ENCODE data around the gene MARCHF3. TPM values are rescaled to one million over a fixed set of nuclear protein-coding genes. Genes with fewer than 3 reads are reported as not detected.

The MARCHF3 gene
- total RNA-seq, 4 donors from 2014 or later = 3.0 to 14.5 (median 4.6) TPM

DNA sequence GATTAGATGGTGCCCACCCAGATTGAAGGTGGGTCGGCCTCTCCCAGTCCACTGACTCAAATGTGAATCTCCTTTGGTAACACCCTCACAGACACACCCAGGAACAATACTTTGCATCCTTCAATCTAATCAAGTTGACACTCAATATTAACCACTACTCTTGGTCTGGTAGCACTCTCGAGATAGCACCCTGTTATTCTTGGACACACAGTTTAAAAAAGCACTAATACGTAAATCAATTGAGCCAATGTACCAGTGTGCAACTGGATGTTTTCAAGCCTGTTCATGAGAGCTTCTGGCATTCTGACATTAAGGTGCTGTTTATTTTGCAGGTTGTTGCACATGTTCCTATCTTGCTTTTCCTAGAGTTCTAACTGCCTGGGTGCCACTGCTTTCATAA lies 35.3 kb downstream of the MARCHF3 start:
- Histone ChIP-seq H3K27me3 (no peaks in the 10 kb centered on the region), H3K9me3 (no peaks in the 10 kb centered on the region), H3K36me3 (no peaks in the 10 kb centered on the region), H3K27ac (no peak overlapping the region), H3K4me3 (replicated peaks in 1 of 3) (no peak overlapping the region), H3K4me1 (peaks cover 12 to 19% of the 10 kb centered on the region in 2 donors)
- DNase-seq = no peak
- TF ChIP-seq, protein P1, sequence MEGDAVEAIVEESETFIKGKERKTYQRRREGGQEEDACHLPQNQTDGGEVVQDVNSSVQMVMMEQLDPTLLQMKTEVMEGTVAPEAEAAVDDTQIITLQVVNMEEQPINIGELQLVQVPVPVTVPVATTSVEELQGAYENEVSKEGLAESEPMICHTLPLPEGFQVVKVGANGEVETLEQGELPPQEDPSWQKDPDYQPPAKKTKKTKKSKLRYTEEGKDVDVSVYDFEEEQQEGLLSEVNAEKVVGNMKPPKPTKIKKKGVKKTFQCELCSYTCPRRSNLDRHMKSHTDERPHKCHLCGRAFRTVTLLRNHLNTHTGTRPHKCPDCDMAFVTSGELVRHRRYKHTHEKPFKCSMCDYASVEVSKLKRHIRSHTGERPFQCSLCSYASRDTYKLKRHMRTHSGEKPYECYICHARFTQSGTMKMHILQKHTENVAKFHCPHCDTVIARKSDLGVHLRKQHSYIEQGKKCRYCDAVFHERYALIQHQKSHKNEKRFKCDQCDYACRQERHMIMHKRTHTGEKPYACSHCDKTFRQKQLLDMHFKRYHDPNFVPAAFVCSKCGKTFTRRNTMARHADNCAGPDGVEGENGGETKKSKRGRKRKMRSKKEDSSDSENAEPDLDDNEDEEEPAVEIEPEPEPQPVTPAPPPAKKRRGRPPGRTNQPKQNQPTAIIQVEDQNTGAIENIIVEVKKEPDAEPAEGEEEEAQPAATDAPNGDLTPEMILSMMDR (IDR thresholded peaks at IDR 0.05) = no peak
- TF ChIP-seq POLR2A (IDR thresholded peaks at IDR 0.05) = no peak
- intact Hi-C loops (cut with DNase I) = no loop called here
- WGBS, 2 donors = 44 to 74% methylated on average over 3 of the region's 3 CpGs

DNA sequence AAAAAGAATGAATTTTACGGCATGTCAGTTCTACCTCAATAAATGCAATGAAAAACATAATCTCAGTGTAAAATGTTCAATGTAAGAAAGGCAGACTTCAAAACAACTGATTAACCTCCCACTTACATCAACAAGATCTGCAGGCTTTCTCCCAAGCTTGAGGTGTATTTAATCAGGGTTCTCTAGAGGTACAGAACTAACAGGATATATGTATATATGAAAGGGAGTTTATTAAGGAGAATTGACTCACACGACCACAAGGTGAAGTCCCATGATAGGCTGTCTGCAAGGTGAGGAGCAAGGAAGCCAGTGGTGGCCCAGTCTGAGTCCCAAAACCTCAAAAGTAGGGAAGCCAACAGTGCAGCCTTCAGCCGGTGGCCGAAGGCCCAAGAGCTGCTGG lies 35.9 kb downstream of the MARCHF3 start:
- DNase-seq = no peak
- no peak for TF ChIP-seq POLR2A (IDR thresholded peaks at IDR 0.05)
- TF ChIP-seq, protein P1 (IDR thresholded peaks at IDR 0.05) = no peak
- H3K36me3 ChIP-seq = no peaks in the 10 kb centered on the region
- intact Hi-C loops (cut with DNase I) = no loop called here
- H3K4me3 ChIP-seq (replicated peaks in 1 of 3) = no peak overlapping the region
- 90 to 92% methylated on average over 4 of the region's 4 CpGs for WGBS, 2 donors
- H3K9me3 ChIP-seq = no peaks in the 10 kb centered on the region
- H3K27ac ChIP-seq = no peak overlapping the region
- H3K27me3 ChIP-seq = no peaks in the 10 kb centered on the region
- peaks cover 12 to 19% of the 10 kb centered on the region in 2 donors for H3K4me1 ChIP-seq

DNA sequence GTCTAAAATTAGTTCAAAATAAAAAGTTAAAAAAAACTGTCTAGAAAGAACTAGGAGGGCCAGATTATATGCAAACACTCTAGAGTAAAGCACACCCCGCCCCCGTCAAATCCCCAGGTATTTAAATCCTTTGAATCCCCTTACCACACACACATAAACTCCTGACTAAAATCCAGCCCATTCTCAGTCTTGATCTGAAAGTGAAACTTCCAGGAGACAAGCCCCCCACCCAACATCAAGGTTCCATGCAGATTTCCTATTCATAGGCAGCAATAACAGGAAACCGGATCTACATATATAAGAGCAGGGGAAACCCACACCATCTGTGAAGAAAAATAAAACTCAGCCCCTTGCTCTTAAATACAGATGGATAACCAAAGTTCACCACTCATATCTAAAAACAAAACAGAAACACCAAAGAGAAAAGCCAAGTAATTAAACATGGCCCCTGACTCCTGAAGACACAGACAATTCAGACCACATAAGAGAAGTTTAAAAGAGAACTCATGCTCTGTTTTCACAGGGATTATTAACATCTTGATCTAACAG lies 42.3 kb downstream of the MARCHF3 start:
- no peak for DNase-seq
- intact Hi-C loops (cut with DNase I) = no loop called here
- TF ChIP-seq, protein P1 (IDR thresholded peaks at IDR 0.05) = no peak
- no peak for TF ChIP-seq POLR2A (IDR thresholded peaks at IDR 0.05)
- no peaks in the 10 kb centered on the region for H3K36me3 ChIP-seq
- H3K27me3 ChIP-seq = no peaks in the 10 kb centered on the region
- H3K27ac ChIP-seq = no peak overlapping the region
- H3K4me1 ChIP-seq = no peaks in the 10 kb centered on the region
- H3K9me3 ChIP-seq = no peaks in the 10 kb centered on the region
- H3K4me3 ChIP-seq (replicated peaks in 1 of 3) = no peak overlapping the region
- 79 to 83% methylated on average over 3 of the region's 3 CpGs for WGBS, 2 donors

DNA sequence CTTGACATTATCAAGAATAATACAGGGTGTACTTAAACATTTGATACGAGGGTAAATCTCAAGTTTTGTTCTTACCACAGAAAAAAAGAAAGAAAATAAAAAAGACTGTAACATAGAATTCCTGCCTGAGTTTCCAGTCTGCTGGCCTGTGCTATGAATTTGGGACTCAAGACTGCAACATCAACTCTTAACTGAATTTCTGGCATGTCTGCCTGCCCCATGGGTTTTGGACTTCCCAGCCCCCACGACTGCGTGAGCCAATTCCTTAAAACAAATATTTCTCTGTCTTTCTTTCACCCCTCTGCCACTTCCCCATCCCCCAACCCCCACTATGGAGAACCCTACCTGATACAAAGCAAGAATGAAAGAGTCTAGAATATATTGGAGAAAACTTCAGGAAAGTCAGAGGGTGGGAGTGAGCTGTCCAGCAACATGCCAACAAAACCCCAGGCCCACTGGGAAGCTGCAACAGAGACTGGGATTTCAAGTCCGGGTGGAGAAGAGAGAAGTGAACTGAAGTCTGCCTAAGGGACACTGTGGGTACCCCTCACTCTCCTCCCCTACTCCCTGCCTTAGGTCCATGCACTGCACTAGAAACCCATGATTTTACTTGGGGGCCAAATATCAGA lies 43.0 kb downstream of the MARCHF3 start:
- no peaks in the 10 kb centered on the region for H3K27me3 ChIP-seq
- WGBS, 2 donors = 75 to 78% methylated on average over 4 of the region's 4 CpGs
- DNase-seq = no peak
- no peak overlapping the region for H3K4me3 ChIP-seq (replicated peaks in 1 of 3)
- TF ChIP-seq POLR2A (IDR thresholded peaks at IDR 0.05) = no peak
- TF ChIP-seq, protein P1 (IDR thresholded peaks at IDR 0.05) = no peak
- H3K27ac ChIP-seq = no peak overlapping the region
- intact Hi-C loops (cut with DNase I) = no loop called here
- no peaks in the 10 kb centered on the region for H3K4me1 ChIP-seq
- no peaks in the 10 kb centered on the region for H3K9me3 ChIP-seq
- H3K36me3 ChIP-seq = no peaks in the 10 kb centered on the region

DNA sequence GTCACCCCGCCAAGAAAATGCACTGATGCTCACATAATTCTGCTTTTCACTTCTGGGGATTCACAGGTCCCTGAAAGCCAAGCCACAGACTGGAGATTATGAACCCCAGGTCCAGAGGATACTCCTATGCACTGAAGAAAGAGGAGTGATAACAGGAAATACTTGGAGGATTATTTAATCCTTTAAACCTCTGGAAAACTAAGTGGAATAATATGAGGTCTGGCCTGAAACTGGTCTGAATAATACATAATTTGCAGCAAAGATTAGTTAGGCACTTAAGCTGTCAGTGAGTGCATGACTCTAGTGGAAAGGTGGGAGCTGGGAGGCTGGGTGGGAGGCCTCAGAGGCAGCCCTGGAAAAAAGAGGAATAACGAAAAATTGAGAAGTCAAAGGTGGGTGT lies 45.7 kb downstream of the MARCHF3 start:
- no peaks in the 10 kb centered on the region for H3K36me3 ChIP-seq
- no peaks in the 10 kb centered on the region for H3K9me3 ChIP-seq
- TF ChIP-seq POLR2A (IDR thresholded peaks at IDR 0.05) = no peak
- TF ChIP-seq, protein P1 (IDR thresholded peaks at IDR 0.05) = no peak
- H3K4me3 ChIP-seq (replicated peaks in 1 of 3) = no peak overlapping the region
- no peak for DNase-seq
- no peak overlapping the region for H3K27ac ChIP-seq
- H3K27me3 ChIP-seq = no peaks in the 10 kb centered on the region
- H3K4me1 ChIP-seq = no peaks in the 10 kb centered on the region
- intact Hi-C loops (cut with DNase I) = no loop called here
- WGBS, 2 donors = 90 to 93% methylated on average over 2 of the region's 2 CpGs
